ENCODE results near the gene ARL6IP4. TPM values are rescaled to one million over a fixed set of nuclear protein-coding genes. Genes with fewer than 3 reads are reported as not detected.

ARL6IP4 gene
- total and polyA plus RNA-seq, 10 of the 15 experiments (the other 5 are each of a cell fraction or from before 2014, with no cell fraction given): 2.5 to 320 (median 188) TPM

DNA sequence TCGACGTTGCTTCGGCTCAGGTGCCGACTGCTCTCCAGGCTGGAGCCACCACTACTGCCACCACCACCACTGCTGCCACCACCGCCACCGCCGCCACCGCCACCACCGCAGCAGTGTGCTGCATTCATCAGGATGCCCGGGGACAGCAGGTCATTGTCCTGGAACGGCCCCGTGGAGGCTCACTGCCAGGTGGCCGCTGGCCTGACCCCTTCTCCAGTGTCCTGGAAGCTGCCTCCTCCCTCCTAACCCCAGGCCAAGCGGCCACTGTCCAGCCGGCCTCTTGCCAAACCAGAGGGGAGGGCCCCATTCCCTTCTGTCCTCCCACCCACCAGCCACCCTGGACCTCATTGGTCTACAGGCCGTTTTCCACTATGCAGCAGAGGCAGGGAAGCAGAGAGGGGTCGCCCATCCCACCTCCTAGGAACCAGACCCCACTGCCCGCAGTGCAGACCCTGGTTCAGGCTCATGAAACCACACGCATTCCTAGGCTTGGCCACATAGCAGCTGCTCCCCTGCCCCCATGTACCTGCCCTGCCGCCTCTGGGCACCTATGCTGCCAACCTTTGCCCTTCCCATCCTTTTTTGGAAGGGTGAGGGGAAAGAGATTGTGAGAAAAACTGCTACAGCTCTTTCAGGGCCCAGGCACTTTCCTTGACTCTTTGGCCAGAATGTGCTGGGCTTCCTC is 15.2 kb downstream of the ARL6IP4 start:
- H3K4me1 ChIP-seq (ENCODE audit: control insufficient read depth, insufficient read depth, low read length): peaks cover 9% of the 10 kb centered on the region
- TF ChIP-seq HCFC1 (IDR thresholded peaks at IDR 0.05; ENCODE audit: low read length) (no peak), EGR1 (IDR thresholded peaks at IDR 0.05; ENCODE audit: borderline replicate concordance in 1 of 2, low read depth in 2 of 2, low read length in 2 of 2) (no peak), CHD1 (IDR thresholded peaks at IDR 0.05; ENCODE audit: low read depth, low read length) (no peak), MTA2 (IDR thresholded peaks at IDR 0.05; ENCODE audit: low read depth) (no peak), PRDM15 (CRISPR knock-in tag; IDR thresholded peaks at IDR 0.05) (no peak), ATF7 (IDR thresholded peaks at IDR 0.05; ENCODE audit: low read depth) (no peak), SMAD1 (IDR thresholded peaks at IDR 0.05; ENCODE audit: low read depth, partially characterized antibody) (no peak)
- TF ChIP-seq, protein P1, sequence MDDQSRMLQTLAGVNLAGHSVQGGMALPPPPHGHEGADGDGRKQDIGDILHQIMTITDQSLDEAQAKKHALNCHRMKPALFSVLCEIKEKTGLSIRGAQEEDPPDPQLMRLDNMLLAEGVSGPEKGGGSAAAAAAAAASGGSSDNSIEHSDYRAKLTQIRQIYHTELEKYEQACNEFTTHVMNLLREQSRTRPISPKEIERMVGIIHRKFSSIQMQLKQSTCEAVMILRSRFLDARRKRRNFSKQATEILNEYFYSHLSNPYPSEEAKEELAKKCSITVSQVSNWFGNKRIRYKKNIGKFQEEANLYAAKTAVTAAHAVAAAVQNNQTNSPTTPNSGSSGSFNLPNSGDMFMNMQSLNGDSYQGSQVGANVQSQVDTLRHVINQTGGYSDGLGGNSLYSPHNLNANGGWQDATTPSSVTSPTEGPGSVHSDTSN (IDR thresholded peaks at IDR 0.05; ENCODE audit: insufficient replicate concordance, low read depth, low read length): no peak
- TF ChIP-seq, protein P2, sequence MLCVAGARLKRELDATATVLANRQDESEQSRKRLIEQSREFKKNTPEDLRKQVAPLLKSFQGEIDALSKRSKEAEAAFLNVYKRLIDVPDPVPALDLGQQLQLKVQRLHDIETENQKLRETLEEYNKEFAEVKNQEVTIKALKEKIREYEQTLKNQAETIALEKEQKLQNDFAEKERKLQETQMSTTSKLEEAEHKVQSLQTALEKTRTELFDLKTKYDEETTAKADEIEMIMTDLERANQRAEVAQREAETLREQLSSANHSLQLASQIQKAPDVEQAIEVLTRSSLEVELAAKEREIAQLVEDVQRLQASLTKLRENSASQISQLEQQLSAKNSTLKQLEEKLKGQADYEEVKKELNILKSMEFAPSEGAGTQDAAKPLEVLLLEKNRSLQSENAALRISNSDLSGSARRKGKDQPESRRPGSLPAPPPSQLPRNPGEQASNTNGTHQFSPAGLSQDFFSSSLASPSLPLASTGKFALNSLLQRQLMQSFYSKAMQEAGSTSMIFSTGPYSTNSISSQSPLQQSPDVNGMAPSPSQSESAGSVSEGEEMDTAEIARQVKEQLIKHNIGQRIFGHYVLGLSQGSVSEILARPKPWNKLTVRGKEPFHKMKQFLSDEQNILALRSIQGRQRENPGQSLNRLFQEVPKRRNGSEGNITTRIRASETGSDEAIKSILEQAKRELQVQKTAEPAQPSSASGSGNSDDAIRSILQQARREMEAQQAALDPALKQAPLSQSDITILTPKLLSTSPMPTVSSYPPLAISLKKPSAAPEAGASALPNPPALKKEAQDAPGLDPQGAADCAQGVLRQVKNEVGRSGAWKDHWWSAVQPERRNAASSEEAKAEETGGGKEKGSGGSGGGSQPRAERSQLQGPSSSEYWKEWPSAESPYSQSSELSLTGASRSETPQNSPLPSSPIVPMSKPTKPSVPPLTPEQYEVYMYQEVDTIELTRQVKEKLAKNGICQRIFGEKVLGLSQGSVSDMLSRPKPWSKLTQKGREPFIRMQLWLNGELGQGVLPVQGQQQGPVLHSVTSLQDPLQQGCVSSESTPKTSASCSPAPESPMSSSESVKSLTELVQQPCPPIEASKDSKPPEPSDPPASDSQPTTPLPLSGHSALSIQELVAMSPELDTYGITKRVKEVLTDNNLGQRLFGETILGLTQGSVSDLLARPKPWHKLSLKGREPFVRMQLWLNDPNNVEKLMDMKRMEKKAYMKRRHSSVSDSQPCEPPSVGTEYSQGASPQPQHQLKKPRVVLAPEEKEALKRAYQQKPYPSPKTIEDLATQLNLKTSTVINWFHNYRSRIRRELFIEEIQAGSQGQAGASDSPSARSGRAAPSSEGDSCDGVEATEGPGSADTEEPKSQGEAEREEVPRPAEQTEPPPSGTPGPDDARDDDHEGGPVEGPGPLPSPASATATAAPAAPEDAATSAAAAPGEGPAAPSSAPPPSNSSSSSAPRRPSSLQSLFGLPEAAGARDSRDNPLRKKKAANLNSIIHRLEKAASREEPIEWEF (IDR thresholded peaks at IDR 0.05; ENCODE audit: insufficient replicate concordance, low read depth, low read length): no peak
- TF ChIP-seq, protein P3, sequence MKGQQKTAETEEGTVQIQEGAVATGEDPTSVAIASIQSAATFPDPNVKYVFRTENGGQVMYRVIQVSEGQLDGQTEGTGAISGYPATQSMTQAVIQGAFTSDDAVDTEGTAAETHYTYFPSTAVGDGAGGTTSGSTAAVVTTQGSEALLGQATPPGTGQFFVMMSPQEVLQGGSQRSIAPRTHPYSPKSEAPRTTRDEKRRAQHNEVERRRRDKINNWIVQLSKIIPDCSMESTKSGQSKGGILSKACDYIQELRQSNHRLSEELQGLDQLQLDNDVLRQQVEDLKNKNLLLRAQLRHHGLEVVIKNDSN (IDR thresholded peaks at IDR 0.05; ENCODE audit: borderline replicate concordance, extremely low read length, insufficient read depth, low read depth, low read length): no peak
- no peak for DNase-seq (ENCODE audit: low read depth, low spot score)
- no peak overlapping the region for H3K4me2 ChIP-seq (ENCODE audit: control insufficient read depth, insufficient read depth)
- H3K9ac ChIP-seq (ENCODE audit: control insufficient read depth, insufficient read depth, low read length): no peak overlapping the region
- ChIA-PET SMC1A (ENCODE audit: uncharacterized antibody, unreplicated experiment) (interaction anchor here (1.0 kb wide), 1 partner anchor 10 kb away, joined by 3 read pairs; no protein-coding TSS in a partner anchor), RAD21 (ENCODE audit: unreplicated experiment) (no interaction called here), POLR2A (interaction anchor here (0.6 kb wide), 1 partner anchor 1707 kb away, joined by 7 read pairs; no protein-coding TSS in a partner anchor), CTCF (no interaction called here)
- no peak overlapping the region for H3K27ac ChIP-seq (ENCODE audit: control insufficient read depth, insufficient read depth)
- ATAC-seq: no peak
- H3K9me3 ChIP-seq (replicated peaks; ENCODE audit: control insufficient read depth, insufficient read depth, low read length): no peaks in the 10 kb centered on the region
- intact Hi-C loops (cut with micrococcal nuclease; ENCODE audit: unreplicated experiment): no loop called here
- H2AFZ ChIP-seq (ENCODE audit: control insufficient read depth, low read depth, low read length): no peak overlapping the region
- WGBS (ENCODE audit: insufficient coverage, insufficient replicate concordance, low lambda C conversion rate, missing lambda C conversion rate): 26% methylated on average over 10 of the region's 20 CpGs
- H3K79me2 ChIP-seq (ENCODE audit: control insufficient read depth, insufficient read depth, low read length): no peaks in the 10 kb centered on the region
- FAIRE-seq: no peak
- no peaks in the 10 kb centered on the region for H3K36me3 ChIP-seq (ENCODE audit: control insufficient read depth in 2 of 2, insufficient read depth in 2 of 2, low read length in 1 of 2)
- in situ Hi-C loops (cut with MboI): no loop called here
- no peak overlapping the region for H3K4me3 ChIP-seq
- no peaks in the 10 kb centered on the region; a peak in 1 of 4 replicates for H3K27me3 ChIP-seq (replicated peaks in 1 of 2; ENCODE audit: control insufficient read depth in 2 of 2, insufficient read depth in 2 of 2, low read length in 1 of 2)
- no TSS peak for BruUV-seq (replicated peaks)
- H4K20me1 ChIP-seq (ENCODE audit: control insufficient read depth, insufficient read depth): no peaks in the 10 kb centered on the region

Data from GM12878 (cell line).